SJCRH30 (cell line): ENCODE data around the gene HOXC13. TPM values are rescaled to one million over a fixed set of nuclear protein-coding genes. Genes with fewer than 3 reads are reported as not detected.

ENCODE experiments used
- DNase-seq, 2 experiments: peaks; one replicate each; pipeline ENCODE4 v3.0.0-alpha.2; 2015 to 2020
- H3K27ac ChIP-seq: fragments of 250-450 bp; sonication (Bioruptor Pico); 2 replicates; pipeline ENCODE4 v1.5.1; 2020; ENCODE audit warnings: mild to moderate bottlenecking, moderate library complexity
- H3K27me3 ChIP-seq: fragments of 250-450 bp; sonication (Bioruptor Pico); 2 replicates; pipeline ENCODE4 v1.5.1; 2020; ENCODE audit warnings: mild to moderate bottlenecking, moderate library complexity
- H3K36me3 ChIP-seq: fragments of 250-450 bp; sonication (Bioruptor Pico); 2 replicates; pipeline ENCODE4 v1.5.1; 2020; ENCODE audit warnings: mild to moderate bottlenecking, moderate library complexity
- H3K4me1 ChIP-seq: fragments of 250-450 bp; sonication (Bioruptor Pico); 2 replicates; pipeline ENCODE4 v1.5.1; 2020; ENCODE audit warnings: mild to moderate bottlenecking, moderate library complexity
- H3K4me3 ChIP-seq: fragments of 250-450 bp; sonication (Bioruptor Pico); 2 replicates; pipeline ENCODE4 v1.5.1; 2020; ENCODE audit warnings: mild to moderate bottlenecking, moderate library complexity
- H3K9me3 ChIP-seq: fragments of 250-450 bp; sonication (Bioruptor Pico); replicated peaks from 2 replicates; pipeline ENCODE4 v1.5.1; 2020; ENCODE audit warnings: mild to moderate bottlenecking, moderate library complexity
- total RNA-seq: library from RNA; depleted of rRNA; stranded (reverse); fragments of >200 nt; shearing (Covaris generic); gene quantifications from 2 replicates; pipeline ENCODE4 v1.2.3, GENCODE V29; 2014

The HOXC13 gene
- total RNA-seq, 1 experiment from 2014 or later = 2.4 TPM

DNA sequence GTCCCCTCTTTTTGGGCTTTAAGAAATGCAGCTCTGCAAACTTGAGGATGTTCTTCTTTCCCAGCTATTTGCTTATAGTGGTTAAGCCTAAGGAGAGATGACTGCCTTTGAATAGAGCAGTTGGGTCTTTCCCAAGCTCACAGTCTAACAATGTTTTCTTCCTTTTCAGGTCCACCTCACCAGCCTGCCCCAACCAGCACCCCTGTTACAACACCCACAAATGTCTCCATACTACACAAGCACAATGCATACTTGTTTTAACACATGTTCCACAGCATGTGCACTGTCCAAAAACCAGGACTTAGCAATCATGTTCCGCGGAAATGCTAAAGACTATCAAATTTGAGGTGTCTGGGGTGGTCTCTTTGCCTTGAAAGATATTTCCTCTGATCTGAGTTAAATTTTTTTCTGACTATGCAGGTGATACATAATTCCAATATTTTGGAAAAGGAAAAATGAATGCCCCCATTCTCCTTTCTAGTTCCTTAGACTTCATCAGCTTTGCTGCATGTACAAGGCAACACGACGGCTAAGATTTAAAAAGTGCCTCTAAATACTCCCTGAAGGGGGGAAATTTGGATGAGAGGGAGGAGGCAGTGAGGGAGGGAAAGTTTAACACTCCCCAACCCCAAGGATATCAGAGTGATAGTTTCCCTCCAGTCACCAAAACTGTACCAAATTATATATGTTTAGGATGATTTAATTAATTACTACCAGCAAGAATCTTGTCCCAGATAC is 6.6 kb upstream of the HOXC13 start:
- Histone ChIP-seq H3K4me1 (no peaks in the 10 kb centered on the region), H3K27me3 (peaks cover 11% of the 10 kb centered on the region), H3K36me3 (no peaks in the 10 kb centered on the region), H3K9me3 (no peaks in the 10 kb centered on the region), H3K27ac (no peak overlapping the region), H3K4me3 (no peak overlapping the region)
- DNase-seq = no peak

DNA sequence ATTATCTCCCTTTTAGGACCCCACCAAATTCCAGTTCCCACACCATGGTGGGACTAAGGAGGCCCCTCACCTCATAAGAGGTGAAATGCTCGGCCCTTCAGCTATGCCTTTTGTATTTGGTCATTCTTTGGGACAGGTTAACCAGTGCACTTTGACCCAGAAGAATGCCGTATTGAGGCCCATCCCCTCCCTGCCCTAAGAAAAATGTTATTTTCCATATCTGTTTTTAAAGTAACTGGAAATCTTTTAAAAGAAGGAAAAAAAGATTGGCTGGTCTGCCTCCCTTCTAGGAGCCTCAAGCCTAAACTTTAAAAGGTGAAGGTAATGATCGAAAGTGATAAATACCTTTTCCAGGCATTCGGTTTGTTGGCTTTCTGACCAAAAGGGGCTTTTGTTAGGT is 5.7 kb upstream of the HOXC13 start:
- no peaks in the 10 kb centered on the region for H3K9me3 ChIP-seq
- peaks cover 18% of the 10 kb centered on the region for H3K27me3 ChIP-seq
- H3K27ac ChIP-seq = no peak overlapping the region
- H3K4me3 ChIP-seq = no peak overlapping the region
- no peak for DNase-seq
- H3K36me3 ChIP-seq = no peaks in the 10 kb centered on the region
- H3K4me1 ChIP-seq = no peaks in the 10 kb centered on the region

DNA sequence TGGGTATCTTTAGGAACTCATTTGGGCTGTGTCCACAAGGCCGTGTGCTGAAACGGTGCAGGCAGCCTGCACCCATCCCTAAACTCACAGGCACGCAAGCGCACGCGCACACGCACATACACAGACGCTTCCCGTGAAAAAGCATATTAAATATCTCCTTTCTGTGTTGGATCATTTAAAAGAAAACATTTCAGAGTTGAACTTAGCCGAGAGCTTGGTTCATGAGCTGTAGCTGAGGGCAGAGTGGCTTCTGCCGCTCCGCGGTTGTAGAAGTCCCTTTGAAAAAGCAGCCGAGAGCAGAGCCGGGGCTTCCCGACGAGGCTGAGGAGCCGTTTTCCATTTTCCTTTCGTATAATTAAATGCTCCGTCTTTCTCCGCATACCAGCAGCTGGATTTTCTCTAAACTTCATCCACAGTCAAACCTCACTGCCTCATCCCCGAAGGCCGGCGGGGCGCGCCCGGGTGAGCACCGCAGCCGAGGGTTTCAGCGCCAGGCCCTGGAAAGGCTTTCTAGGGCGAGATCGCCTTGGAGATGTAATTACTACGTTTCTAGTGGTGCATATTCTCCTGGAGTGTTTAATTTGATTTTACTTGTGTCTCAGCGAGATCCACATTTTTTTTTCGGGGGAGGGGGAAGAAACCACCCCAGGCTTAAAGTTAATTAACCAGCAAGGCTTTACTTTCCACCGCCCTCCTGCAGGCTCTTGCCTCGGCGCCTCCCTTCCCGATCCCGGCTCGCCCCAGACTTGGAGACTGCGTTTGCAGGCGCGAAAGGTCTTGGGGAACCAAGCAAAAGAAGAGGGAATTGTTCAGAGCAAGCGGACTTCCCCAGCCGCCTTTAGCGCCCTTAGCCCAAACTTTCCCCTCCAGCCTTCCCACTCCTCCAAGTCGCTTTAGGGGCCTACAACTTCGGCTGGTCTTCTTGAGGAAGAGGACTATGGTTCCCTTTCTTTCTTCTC is 3.0 kb upstream of the HOXC13 start:
- Histone ChIP-seq H3K27ac (no peak overlapping the region), H3K9me3 (no peaks in the 10 kb centered on the region), H3K36me3 (no peaks in the 10 kb centered on the region), H3K27me3 (peaks cover 13% of the 10 kb centered on the region; the same call in 1 of the 2 replicates), H3K4me3 (no peak overlapping the region), H3K4me1 (no peaks in the 10 kb centered on the region)
- no peak for DNase-seq

DNA sequence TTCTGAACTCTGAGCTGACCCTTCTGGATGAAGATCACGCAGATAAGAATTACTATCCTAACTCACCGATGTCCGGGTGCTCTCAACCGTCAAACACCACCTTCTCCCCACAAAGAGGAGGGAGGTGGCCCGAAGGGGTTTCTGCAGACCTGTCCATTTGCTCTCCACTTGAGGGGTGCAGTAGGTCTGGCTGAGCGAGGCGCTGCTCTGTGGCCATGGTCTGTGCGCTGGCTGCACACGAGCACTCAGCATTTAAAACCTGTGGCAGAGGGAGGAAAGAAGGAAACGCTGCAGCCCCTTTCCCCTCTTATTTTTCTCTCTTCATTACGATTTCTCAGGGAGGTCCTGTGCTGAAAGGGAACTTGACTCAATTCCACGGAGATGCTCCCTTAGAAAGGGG is 1.5 kb upstream of the HOXC13 start:
- DNase-seq = no peak
- H3K27me3 ChIP-seq = peaks cover 10% of the 10 kb centered on the region; the same call in 1 of the 2 replicates
- H3K4me1 ChIP-seq = no peaks in the 10 kb centered on the region
- no peaks in the 10 kb centered on the region for H3K9me3 ChIP-seq
- H3K36me3 ChIP-seq = no peaks in the 10 kb centered on the region
- H3K27ac ChIP-seq = no peak overlapping the region
- H3K4me3 ChIP-seq = no peak overlapping the region

DNA sequence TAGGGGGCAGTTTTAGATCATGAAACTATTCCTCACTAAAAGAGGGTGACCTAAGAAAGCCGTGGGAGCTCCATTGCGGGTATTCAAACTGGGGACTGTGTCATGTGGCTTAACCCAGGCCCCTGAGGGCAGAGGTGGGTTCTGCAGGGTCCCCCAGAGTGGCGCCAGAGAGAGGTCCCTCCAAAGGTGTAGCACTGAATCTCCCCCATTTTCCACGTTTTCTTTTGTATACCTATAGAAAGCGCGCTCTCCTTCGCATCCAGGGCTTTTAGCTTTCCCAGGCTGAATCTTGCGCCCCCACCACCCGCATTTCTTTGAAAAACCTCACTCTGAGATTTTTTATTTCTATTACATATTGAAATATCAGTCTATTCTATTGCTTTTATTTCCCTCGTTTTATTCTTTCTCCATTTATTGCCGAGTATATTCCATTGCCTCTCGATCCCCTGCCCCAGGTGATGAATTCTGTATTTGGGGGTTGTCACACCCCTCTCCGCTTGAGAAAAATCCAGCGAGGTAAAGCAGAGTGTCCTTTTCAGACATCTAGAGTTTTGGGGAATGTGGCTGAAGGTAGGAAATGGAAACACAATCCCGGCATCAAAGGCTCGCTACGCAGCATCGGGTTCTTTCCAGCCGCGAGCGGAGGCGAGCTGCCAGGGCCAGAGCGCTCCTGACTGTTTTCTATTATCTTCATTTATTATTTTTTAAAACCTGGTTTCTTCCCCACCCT is 870 bp upstream of the HOXC13 start:
- DNase-seq = no peak
- no peaks in the 10 kb centered on the region for H3K9me3 ChIP-seq
- H3K27me3 ChIP-seq = peaks cover 10% of the 10 kb centered on the region; the same call in 1 of the 2 replicates
- H3K4me1 ChIP-seq = no peaks in the 10 kb centered on the region
- H3K4me3 ChIP-seq = peak overlapping the region; percentile 61
- H3K27ac ChIP-seq = no peak overlapping the region
- H3K36me3 ChIP-seq = no peaks in the 10 kb centered on the region

DNA sequence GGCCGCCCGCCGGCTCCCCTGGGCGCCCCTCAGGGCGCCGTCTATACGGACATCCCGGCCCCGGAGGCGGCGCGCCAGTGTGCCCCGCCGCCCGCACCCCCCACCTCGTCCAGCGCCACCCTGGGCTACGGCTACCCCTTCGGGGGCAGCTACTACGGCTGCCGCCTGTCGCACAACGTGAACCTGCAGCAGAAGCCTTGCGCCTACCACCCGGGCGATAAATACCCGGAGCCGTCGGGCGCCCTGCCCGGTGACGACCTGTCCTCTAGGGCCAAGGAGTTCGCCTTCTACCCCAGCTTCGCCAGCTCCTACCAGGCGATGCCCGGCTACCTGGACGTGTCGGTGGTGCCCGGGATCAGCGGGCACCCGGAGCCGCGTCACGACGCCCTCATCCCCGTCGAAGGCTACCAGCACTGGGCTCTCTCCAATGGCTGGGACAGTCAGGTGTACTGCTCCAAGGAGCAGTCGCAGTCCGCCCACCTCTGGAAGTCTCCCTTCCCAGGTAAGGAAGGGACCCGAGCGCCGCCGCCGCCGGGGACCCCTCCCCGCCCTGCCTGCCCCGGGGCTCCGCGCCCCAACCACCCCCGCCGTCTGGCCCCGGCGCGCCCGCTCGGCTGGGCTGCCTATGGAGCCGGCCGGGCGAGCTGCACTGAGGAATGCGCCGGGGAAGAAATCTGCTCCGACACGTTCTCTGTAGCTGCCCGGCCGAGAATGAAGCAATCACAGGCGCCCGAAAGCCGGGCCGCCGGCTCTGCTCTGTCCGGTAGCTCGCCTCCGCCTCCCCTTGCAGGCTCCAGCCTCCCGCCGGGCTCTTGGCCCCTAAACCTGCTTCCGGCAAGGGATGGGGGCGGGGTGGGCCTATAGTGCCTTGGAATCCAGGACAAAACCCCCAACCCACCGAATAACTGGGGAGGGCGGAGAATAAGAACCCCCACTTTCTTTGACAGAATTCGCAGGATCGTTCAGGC is 794 bp downstream of the HOXC13 start:
- no peaks in the 10 kb centered on the region for H3K4me1 ChIP-seq
- H3K9me3 ChIP-seq = no peaks in the 10 kb centered on the region
- H3K36me3 ChIP-seq = no peaks in the 10 kb centered on the region
- peak overlapping the region; percentile 61 for H3K4me3 ChIP-seq
- H3K27me3 ChIP-seq = 0 out of 2 replicates have a peak, but pooled peaks cover 10% of the 10 kb centered on the region
- no peak for DNase-seq
- H3K27ac ChIP-seq = no peak overlapping the region

DNA sequence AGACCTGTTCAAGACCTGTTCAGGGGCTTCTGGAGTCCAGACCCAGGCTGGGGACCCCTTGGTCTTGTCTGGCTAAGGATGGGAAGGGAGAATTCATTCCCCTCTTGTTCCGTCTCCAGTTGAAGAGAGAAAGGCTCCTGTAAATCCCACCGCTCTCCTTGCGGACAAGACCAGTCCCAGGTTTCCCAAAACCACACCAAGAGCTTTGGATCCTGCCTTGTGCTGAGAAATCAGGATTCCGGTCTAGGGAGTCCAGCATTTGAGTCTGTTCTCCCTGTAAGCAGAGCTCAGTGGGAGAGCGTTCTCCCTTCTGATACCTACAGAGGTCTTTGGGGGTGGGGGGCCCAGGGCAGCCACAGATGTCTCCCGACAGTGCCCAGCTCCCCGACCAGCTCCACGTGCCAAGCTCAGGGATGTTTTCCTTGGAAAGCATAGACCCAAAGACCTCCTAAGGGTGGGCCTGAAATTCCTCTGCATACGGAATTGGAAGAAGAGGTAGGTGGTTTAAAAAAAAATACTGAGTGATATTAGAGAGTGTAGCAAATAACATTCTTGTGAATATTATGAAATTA is 1.9 kb downstream of the HOXC13 start:
- Histone ChIP-seq H3K4me1 (no peaks in the 10 kb centered on the region), H3K27me3 (0 out of 2 replicates have a peak, but pooled peaks cover 10% of the 10 kb centered on the region), H3K9me3 (no peaks in the 10 kb centered on the region), H3K4me3 (no peak overlapping the region), H3K27ac (no peak overlapping the region), H3K36me3 (no peaks in the 10 kb centered on the region)
- DNase-seq = no peak

DNA sequence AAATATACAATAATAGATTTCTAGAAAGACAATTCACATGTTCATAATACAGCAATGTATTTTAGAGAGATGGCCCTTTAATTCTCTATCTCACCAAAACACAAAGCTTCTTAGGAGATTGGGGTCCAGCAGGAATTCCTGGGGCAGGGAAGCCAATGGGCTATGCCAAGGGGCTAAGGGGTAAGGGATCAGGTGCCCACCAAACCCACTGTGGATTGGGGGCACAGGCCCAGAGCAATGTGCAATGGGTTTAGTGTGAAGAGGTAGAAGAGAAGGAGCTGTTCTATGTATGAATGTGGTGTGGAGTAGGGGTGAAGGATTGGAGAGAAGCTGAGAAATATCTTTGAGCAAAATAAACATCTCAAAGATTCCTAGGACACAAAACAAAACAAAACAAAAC is 2.6 kb downstream of the HOXC13 start:
- H3K4me3 ChIP-seq = no peak overlapping the region

DNA sequence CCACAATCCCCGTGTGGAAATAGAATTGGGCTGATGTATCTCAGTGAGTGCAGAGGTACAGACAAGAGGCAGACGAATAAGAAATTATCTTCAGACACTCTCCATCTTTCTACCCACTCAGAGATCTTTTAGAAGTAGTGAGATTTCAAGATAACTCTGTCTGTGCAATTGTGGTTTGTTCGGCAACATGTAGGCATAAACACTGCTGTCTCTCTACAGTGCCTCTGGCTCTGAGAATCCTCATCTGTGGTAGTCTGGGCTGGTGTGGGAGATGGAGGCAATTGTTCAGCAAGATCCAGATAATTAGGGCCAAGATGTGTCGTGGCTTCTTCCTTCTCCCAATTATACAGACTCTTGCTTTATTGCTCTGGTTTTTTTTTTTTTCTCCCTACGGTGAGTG is 3.1 kb downstream of the HOXC13 start:
- Histone ChIP-seq H3K4me1 (no peaks in the 10 kb centered on the region), H3K27ac (no peak overlapping the region), H3K36me3 (no peaks in the 10 kb centered on the region), H3K4me3 (no peak overlapping the region), H3K27me3 (0 out of 2 replicates have a peak, but pooled peaks cover 10% of the 10 kb centered on the region), H3K9me3 (no peaks in the 10 kb centered on the region)
- no peak for DNase-seq

More for the DNA sequence above, 2.6 kb downstream of the HOXC13 start:
- DNase-seq = no peak
- no peaks in the 10 kb centered on the region for H3K4me1 ChIP-seq
- H3K9me3 ChIP-seq = no peaks in the 10 kb centered on the region
- 0 out of 2 replicates have a peak, but pooled peaks cover 10% of the 10 kb centered on the region for H3K27me3 ChIP-seq
- H3K27ac ChIP-seq = no peak overlapping the region
- no peaks in the 10 kb centered on the region for H3K36me3 ChIP-seq

DNA sequence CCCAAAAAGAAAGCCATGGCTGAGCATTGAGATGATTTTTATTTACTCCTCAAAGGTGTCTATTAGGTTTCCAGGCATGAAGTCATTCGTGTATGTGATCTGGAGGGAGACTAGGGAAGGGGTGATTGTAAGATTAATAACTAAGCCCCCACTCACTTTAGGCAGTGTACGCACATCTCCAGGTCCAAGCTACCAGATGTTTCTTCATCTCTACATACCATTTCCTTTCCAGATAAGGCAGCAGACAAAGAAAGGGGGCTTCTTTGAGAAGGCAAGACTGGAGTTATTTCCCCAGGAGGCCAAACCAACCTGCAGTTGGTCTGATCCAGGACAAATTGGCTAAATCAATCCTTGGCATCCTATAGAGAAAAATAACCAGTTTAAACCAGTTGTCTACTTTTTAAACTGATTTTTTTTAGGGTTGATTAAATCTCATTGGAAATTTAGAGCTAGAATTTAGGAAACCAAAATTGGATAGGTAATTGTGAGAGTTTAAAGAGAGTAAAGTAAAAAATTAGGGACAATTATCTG is 3.9 kb downstream of the HOXC13 start:
- no peaks in the 10 kb centered on the region for H3K9me3 ChIP-seq
- DNase-seq = no peak
- no peak overlapping the region for H3K4me3 ChIP-seq
- H3K36me3 ChIP-seq = no peaks in the 10 kb centered on the region
- no peaks in the 10 kb centered on the region for H3K4me1 ChIP-seq
- no peak overlapping the region for H3K27ac ChIP-seq
- 0 out of 2 replicates have a peak, but pooled peaks cover 2% of the 10 kb centered on the region for H3K27me3 ChIP-seq

DNA sequence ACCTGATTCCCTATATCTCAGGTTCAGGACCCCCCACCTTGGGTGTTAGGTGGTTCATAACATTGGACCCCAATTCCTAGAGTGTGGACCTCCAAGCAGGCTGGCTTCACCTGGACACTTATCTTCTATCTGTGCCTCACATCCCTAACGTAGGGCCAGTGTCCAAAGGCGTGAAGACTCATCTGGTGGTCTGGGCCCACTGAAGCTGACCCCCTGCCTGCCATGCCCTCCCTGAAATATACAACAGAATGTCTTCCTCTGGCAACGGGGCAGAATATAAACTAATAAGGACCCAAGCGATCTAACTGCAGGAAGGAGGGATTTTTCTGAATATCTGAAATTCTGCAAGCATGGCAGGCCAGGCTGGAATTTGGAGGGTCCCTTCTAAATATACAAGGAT is 5.6 kb downstream of the HOXC13 start:
- Histone ChIP-seq H3K27ac (no peak overlapping the region), H3K36me3 (no peaks in the 10 kb centered on the region), H3K9me3 (no peaks in the 10 kb centered on the region), H3K4me3 (no peak overlapping the region), H3K27me3 (no peaks in the 10 kb centered on the region), H3K4me1 (no peaks in the 10 kb centered on the region)
- DNase-seq = no peak

DNA sequence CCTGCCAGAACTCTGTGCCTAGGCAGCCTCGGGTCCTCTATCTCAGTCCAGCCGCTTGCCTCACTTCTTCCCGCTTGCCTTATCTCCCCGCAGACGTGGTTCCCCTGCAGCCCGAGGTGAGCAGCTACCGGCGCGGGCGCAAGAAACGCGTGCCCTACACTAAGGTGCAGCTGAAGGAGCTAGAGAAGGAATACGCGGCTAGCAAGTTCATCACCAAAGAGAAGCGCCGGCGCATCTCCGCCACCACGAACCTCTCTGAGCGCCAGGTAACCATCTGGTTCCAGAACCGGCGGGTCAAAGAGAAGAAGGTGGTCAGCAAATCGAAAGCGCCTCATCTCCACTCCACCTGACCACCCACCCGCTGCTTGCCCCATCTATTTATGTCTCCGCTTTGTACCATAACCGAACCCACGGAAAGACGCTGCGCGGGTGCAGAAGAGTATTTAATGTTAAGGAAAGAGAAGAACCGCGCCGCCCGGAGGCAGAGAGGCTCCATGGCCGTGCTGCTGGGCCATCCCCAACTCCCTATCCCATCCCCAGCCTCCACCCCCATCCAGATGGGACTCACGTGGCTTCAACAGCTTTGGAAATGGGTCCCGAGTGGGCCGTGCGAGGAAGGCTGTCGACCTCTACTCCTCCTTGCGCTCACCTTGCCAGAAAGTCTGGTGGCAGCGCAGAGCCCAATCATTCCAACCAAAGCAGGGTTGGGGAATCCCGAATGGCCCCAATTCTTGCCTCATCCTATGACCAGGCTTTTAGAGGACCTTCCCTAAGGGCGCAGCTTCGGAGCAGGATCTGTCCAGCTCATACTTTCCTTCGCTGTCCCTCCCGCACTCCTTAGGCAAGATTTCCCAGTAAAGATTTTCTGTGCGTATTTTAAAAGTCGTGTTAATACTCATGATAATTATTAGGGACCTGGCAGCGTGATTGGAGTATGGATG is 6.5 kb downstream of the HOXC13 start:
- Histone ChIP-seq H3K9me3 (no peaks in the 10 kb centered on the region), H3K27ac (no peak overlapping the region), H3K4me1 (no peaks in the 10 kb centered on the region), H3K4me3 (no peak overlapping the region), H3K27me3 (no peaks in the 10 kb centered on the region), H3K36me3 (no peaks in the 10 kb centered on the region)
- no peak for DNase-seq
